Nephron (organoid): ENCODE results near the gene DPCD.

ENCODE experiments used
- H3K27ac Mint-ChIP-seq, 3 experiments: 2 replicates each; pipeline ENCODE4 v1.8.0; 2020; ENCODE audit warnings: mixed read lengths in 3 of 3, mild to moderate bottlenecking in 2 of 3, moderate library complexity in 1 of 3
- H3K27me3 Mint-ChIP-seq: 2 replicates; pipeline ENCODE4 v1.8.0; 2021; ENCODE audit warnings: low read depth, mild to moderate bottlenecking, moderate library complexity, mixed read lengths
- H3K36me3 Mint-ChIP-seq: 2 replicates; pipeline ENCODE4 v1.8.0; 2020; ENCODE audit warnings: low read depth, mixed read lengths
- H3K4me1 Mint-ChIP-seq: 2 replicates; pipeline ENCODE4 v1.8.0; 2020; ENCODE audit warnings: mixed read lengths
- H3K4me3 Mint-ChIP-seq, 3 experiments: 2 replicates each; pipeline ENCODE4 v1.8.0; 2020; ENCODE audit warnings: mild to moderate bottlenecking in 3 of 3, mixed read lengths in 3 of 3, moderate library complexity in 2 of 3
- H3K9me3 Mint-ChIP-seq: 2 replicates; pipeline ENCODE4 v1.8.0; 2020; ENCODE audit warnings: mixed read lengths
- TF ChIP-seq, protein P1 (sequence below), 3 experiments: fragments of 200-600 bp; sonication (generic); IDR thresholded peaks; one replicate each; pipeline ENCODE4 v1.5.0; 2021; ENCODE audit warnings: antibody characterized with exemption in 3 of 3; ENCODE audit not compliant: unreplicated experiment in 3 of 3

The DPCD gene

DNA sequence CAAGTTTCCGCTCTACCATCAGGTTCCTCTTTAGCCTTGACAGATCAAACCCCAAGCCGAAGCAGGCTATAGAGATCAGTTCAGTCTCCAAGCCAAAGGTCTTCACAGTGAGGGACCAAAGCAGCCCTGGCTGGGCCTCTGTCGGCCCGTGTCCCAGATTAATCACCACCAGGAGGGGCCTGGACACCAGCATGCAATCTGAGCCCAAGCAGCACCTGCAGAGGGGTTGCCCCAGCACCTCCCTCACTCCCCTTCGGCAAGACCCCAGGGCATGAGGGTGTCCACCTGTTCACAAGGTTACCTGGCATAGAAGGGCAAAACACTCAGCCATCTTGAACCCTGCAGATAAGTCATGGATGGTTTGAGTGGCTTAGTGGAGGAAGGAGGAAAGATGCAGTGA lies 70.9 kb downstream of the DPCD start:
- TF ChIP-seq, protein P1, sequence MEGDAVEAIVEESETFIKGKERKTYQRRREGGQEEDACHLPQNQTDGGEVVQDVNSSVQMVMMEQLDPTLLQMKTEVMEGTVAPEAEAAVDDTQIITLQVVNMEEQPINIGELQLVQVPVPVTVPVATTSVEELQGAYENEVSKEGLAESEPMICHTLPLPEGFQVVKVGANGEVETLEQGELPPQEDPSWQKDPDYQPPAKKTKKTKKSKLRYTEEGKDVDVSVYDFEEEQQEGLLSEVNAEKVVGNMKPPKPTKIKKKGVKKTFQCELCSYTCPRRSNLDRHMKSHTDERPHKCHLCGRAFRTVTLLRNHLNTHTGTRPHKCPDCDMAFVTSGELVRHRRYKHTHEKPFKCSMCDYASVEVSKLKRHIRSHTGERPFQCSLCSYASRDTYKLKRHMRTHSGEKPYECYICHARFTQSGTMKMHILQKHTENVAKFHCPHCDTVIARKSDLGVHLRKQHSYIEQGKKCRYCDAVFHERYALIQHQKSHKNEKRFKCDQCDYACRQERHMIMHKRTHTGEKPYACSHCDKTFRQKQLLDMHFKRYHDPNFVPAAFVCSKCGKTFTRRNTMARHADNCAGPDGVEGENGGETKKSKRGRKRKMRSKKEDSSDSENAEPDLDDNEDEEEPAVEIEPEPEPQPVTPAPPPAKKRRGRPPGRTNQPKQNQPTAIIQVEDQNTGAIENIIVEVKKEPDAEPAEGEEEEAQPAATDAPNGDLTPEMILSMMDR (IDR thresholded peaks at IDR 0.05; ENCODE audit: unreplicated experiment in 3 of 3): no peak
- no peak overlapping the region for H3K4me3 Mint-ChIP-seq
- H3K27me3 Mint-ChIP-seq: no peaks in the 10 kb centered on the region
- no peak overlapping the region for H3K27ac Mint-ChIP-seq
- no peaks in the 10 kb centered on the region for H3K9me3 Mint-ChIP-seq
- peaks cover 64% of the 10 kb centered on the region for H3K36me3 Mint-ChIP-seq
- H3K4me1 Mint-ChIP-seq: no peaks in the 10 kb centered on the region
